HG03571 (cell line): ENCODE results near the gene ABCA5.

Experiments
- ATAC-seq: cut with Tn5 transposase; IDR thresholded peaks from one replicate; pipeline ENCODE4 v1.9.1; 2021; ENCODE audit not compliant: unreplicated experiment

ABCA5 gene

GRCh38 chr17:69268543-69269014 is 58.4 kb downstream of the ABCA5 start:
- ATAC-seq = no peak

GRCh38 chr17:69267219-69267618 is 59.7 kb downstream of the ABCA5 start:
- ATAC-seq = no peak

- ATAC-seq = no peak
Measured at GRCh38 chr17:69265873-69266272, 61.1 kb downstream of the ABCA5 start.

GRCh38 chr17:69254187-69254586 is 72.7 kb downstream of the ABCA5 start:
- no peak for ATAC-seq

DNA sequence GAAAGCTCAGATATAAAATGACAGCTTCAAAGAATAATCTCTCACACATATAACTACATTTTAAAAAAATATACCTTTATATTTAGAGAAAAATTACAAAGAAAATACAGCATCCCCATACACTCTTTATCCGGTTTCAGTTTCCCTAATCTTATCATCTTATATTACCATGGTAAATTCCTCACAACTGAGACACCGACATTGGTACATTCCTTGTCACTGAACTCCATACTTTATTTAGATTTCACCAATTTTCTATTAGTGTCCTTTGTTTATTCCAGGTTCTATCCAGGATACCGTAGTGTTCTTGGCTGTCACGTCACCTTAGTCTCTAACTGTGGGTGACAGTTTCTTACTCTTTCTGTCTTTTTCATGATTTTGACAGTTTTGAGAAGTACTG is 76.3 kb downstream of the ABCA5 start:
- ATAC-seq = no peak

GRCh38 chr17:69246726-69247375 is 80.1 kb downstream of the ABCA5 start:
- ATAC-seq = peak; percentile 52

GRCh38 chr17:69246202-69246601 is 80.7 kb downstream of the ABCA5 start:
- ATAC-seq = no peak

- no peak for ATAC-seq
Measured at GRCh38 chr17:69245617-69246016, 81.3 kb downstream of the ABCA5 start.

GRCh38 chr17:69239611-69240600 is 87.0 kb downstream of the ABCA5 start:
- no peak for ATAC-seq

DNA sequence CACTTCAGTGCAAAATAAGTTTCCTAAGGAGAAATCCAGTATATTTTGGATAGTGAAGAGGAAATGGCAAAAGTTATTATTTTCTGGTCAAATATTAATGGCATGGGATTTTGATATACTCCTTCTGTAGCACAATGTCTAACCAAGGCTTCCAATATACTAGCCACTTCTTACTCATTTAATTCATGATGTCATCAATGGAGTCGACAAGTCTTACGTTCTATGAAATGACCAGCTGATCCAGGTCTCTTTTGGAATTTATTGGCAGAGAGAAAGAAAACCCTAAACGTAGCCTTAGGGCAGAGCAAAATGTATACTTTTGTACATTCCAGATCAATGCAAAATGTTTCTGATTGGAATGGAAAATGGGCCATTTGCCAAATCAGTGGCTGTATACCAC is 90.0 kb downstream of the ABCA5 start:
- ATAC-seq = no peak

GRCh38 chr17:69236464-69236863 is 90.5 kb downstream of the ABCA5 start:
- ATAC-seq = no peak

GRCh38 chr17:69235338-69236058 is 91.4 kb downstream of the ABCA5 start:
- ATAC-seq = peak; percentile 80

- ATAC-seq = no peak
Measured at GRCh38 chr17:69232650-69233049, 94.3 kb downstream of the ABCA5 start.

- no peak for ATAC-seq
Measured at GRCh38 chr17:69231521-69231920, 95.4 kb downstream of the ABCA5 start.

DNA sequence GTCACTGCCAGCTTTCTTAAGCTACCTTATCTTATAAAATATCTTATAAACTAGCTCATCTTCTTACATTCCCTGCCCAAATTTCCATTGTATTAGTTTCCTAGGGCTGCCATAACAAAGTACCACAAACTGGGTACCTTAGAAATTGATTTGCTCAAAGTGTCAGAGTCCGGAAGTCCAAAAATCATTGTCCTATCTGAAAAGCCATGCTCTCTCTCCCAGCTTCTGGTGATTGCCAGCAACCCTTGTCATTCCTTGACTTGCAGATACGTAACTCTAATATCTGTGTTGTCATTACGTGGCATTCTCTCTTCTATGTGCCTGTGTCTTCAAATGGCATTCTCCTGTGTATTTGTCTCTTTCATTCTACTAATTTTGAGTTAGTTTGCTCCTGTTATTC is 96.0 kb downstream of the ABCA5 start:
- no peak for ATAC-seq

DNA sequence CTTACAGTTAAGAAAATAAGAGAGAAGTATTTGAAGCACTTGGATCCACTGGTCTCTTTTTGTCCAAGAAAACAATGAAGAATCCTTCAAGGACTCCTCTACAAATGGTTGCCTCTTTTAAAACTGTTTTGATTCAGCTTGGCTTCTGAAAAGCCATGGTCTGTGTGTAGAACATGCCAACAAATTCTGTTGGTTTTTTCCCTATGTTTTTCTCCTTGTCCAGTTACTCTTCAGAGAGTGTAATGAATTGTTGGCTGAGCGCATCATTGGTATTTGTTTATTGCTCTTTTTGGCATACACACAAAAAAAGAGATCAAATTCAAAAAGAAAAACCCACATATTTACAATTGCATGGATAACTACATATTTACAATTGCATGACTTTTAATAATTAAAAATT is 98.4 kb downstream of the ABCA5 start, which contains the start of gene ABCA10:
TSS of gene ABCA10 (minus strand) at position 249 of the 400 bp plus-strand sequence. CDS start 3,466 bp downstream, outside the sequence.
- ATAC-seq = no peak

- no peak for ATAC-seq
Measured at GRCh38 chr17:69228018-69228417, 98.9 kb downstream of the ABCA5 start.

DNA sequence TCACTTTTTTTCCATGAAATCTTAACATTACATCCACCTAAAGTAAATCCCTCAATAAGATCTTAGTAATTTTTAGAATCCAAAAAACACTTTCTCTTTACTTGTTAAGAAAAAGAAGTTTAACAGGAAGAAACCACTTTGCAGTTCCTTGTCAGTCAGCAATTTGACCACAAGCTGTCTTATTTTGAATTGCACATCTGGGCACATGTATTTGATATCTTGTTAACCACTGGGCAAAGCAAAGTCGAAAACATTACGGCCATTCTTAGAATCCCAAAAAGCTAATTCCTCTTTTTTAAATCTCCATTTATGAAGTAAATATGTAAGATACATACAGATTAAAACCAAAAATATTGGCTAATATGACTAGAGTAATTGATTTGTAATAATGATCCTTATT is 99.4 kb downstream of the ABCA5 start:
- no peak for ATAC-seq

- ATAC-seq = peak; percentile 94
Measured at GRCh38 chr17:69223809-69224208, 103.1 kb downstream of the ABCA5 start.

DNA sequence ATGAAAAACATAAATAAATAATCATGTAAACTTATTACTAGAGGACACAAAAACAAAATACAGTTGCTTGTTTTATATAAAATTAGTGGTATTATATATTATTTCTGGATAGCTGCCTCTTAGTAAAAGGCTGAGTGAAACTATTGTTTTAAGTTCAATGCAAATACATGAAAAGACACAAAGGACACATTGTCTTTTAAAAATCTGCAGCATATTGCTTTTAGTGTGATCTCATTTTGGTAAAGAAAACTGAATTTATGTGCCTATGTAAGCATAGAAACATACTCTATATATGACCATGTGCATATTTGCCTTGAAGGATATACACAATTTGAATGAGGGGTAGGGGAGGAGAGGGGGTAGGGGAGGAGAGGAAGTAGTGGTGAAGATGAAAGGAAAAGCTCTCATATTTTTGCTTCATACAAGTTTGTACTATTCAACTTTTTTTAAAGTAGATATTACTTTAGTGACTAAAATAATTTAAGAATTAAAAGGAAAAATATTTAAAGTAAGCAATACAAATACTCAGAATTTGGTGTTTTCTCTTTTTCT is 104.2 kb downstream of the ABCA5 start:
- no peak for ATAC-seq

DNA sequence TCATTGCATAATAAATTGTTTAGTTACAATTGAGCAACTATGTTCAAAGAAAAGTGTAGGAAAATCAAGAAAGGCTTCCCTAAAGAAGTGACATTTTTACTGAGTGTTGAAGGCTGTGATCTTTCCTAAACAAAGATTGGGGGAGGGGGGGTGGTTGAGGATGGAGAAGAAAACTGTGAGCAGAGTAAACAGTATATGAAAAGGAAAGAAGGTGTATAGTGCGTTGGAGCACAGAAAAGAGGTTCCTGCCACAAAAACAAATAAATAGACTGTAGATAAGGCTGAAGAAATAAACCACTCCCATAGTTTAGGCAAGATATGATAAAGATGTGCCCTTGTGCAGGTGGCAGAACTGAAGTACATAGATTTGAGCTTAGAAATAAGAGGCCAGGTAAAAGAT is 106.8 kb downstream of the ABCA5 start:
- no peak for ATAC-seq
